OCI-LY3 (cell line): ENCODE data around the gene SELL.

Experiments
- EZH2phosphoT487 ChIP-seq: fragments of 200-600 bp; shearing (Covaris generic); IDR thresholded peaks from 2 replicates; pipeline ENCODE4 v1.6.1; 2018; ENCODE audit warnings: antibody characterized with exemption, mixed run types, low read depth
- TF ChIP-seq, protein P1 (sequence below): fragments of 200-600, 300-600 bp; sonication (generic); IDR thresholded peaks from 2 replicates; pipeline ENCODE4 v1.5.1; 2014; ENCODE audit warnings: antibody characterized with exemption, low read length, low read depth

DNA sequence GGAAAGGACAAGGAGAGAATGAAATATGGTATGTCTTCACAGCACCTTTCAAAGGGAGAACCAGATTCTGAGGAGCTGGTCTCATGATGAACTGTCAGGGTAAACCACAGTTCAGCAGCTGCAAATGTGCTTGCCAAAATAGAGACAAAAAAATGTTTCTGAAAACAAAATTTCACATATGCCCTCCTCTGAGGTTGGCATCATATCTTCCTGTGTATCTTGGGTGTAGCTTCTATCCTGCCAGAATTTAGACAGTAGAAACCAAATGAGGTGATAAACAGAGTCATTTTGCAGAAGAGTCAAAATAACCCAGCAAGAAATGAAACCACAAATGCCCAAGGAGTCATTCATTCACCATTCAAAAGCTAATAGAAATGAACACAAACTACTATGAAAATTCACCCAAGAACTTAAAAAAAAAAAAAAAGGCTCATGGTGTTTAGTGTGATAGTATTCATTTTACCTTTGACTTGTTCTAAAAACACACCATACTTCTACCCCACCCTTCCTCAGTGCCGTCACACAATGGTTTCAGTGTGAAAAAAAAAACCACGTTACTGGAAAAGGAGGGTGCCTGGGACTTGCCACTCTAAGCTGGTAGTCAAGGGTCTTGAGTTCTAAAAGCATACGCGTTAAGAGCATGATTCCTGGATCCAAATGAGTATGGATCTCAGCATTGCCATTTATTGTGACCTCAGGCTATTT lies 18.5 kb downstream of the SELL start:
- TF ChIP-seq, protein P1, sequence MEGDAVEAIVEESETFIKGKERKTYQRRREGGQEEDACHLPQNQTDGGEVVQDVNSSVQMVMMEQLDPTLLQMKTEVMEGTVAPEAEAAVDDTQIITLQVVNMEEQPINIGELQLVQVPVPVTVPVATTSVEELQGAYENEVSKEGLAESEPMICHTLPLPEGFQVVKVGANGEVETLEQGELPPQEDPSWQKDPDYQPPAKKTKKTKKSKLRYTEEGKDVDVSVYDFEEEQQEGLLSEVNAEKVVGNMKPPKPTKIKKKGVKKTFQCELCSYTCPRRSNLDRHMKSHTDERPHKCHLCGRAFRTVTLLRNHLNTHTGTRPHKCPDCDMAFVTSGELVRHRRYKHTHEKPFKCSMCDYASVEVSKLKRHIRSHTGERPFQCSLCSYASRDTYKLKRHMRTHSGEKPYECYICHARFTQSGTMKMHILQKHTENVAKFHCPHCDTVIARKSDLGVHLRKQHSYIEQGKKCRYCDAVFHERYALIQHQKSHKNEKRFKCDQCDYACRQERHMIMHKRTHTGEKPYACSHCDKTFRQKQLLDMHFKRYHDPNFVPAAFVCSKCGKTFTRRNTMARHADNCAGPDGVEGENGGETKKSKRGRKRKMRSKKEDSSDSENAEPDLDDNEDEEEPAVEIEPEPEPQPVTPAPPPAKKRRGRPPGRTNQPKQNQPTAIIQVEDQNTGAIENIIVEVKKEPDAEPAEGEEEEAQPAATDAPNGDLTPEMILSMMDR: no peak
- TF ChIP-seq EZH2phosphoT487: no peak
